Measurements from ENCODE around the gene C1orf105. TPM values are rescaled to one million over a fixed set of nuclear protein-coding genes. Genes with fewer than 3 reads are reported as not detected.

The C1orf105 gene
- total and polyA plus RNA-seq, 2 experiments from 2014 or later = not detected

GRCh38 chr1:172443666-172444453, 23.4 kb downstream of the C1orf105 start, which contains the start of gene PIGC:
Gene PIGC (minus strand): TSS chr1:172444069. CDS start chr1:172442622, 1,447 bp downstream.
- Mint-ChIP-seq H3K27ac (peak within 1 kb of the TSS; percentile 84), H3K9me3 (no peaks in the 10 kb centered on the region), H3K4me3 (peak within 1 kb of the TSS; percentile 90), H3K27me3 (ENCODE audit: insufficient read depth, low read depth, poor library complexity) (peaks cover 5% of the 10 kb centered on the region), H3K4me1 (peaks cover 5% of the 10 kb centered on the region; the same call in 2 of the 3 replicates), H3K36me3 (ENCODE audit: low read depth) (peaks cover 13% of the 10 kb centered on the region)
- Histone ChIP-seq H3K27ac (ENCODE audit: low read depth) (no peak within 1 kb of the TSS), H3K4me1 (ENCODE audit: insufficient read depth) (peaks cover 6% of the 10 kb centered on the region; the same call in 1 of the 2 replicates), H3K27me3 (ENCODE audit: insufficient read depth) (no peaks in the 10 kb centered on the region), H3K4me2 (peak within 1 kb of the TSS; percentile 75), H3K9me2 (ENCODE audit: insufficient read depth) (no peaks in the 10 kb centered on the region), H3K36me3 (ENCODE audit: insufficient read depth) (no peaks in the 10 kb centered on the region), H3K79me2 (replicated peaks; ENCODE audit: insufficient read depth) (peaks cover 17% of the 10 kb centered on the region), H3K4me3 (peak within 1 kb of the TSS; percentile 87), H2AFZ (peak within 1 kb of the TSS; percentile 85), H4K20me1 (replicated peaks; ENCODE audit: insufficient read depth) (no peaks in the 10 kb centered on the region), H3F3A (replicated peaks; ENCODE audit: low read depth) (no peaks in the 10 kb centered on the region)
- TF ChIP-seq ZNF331 (CRISPR knock-in tag; IDR thresholded peaks at IDR 0.05; ENCODE audit: low read depth) (no peak), ZNF462 (CRISPR knock-in tag; IDR thresholded peaks at IDR 0.05) (no peak), CREB1 (CRISPR knock-in tag; IDR thresholded peaks at IDR 0.05; ENCODE audit: low read depth) (peak; percentile 50), POLR2AphosphoS5 (IDR thresholded peaks at IDR 0.05; ENCODE audit: low read depth) (peak; percentile 70), CTCF (conservative IDR thresholded peaks at IDR 0.05; ENCODE audit: low read depth in 2 of 2) (peak; percentile 81 to 93), ETS1 (IDR thresholded peaks at IDR 0.05) (peak; percentile 27; the same call in 1 of the 2 replicates), EZH2 (IDR thresholded peaks at IDR 0.05; ENCODE audit: low read depth, unreplicated experiment) (no peak), NANOG (IDR thresholded peaks at IDR 0.05; ENCODE audit: borderline replicate concordance) (no peak)
- ATAC-seq (peak; percentile 99), DNase-seq (ENCODE audit: low spot score) (peak; percentile 97)
